Effector memory CD4-positive, alpha-beta T cell (primary cell): ENCODE data around the gene ASCL5.

Source experiments
- DNase-seq, 3 donors: peaks; one replicate each; pipeline ENCODE4 v3.0.0-alpha.2; 2020
- H3K27ac ChIP-seq: 2 replicates; pipeline ENCODE4 v1.7.0; 2013; ENCODE audit warnings: mild to moderate bottlenecking, low read length, moderate library complexity; ENCODE audit not compliant: insufficient read depth, poor library complexity, severe bottlenecking
- H3K27me3 ChIP-seq: replicated peaks from 2 replicates; pipeline ENCODE4 v1.7.0; 2013; ENCODE audit warnings: mild to moderate bottlenecking, low read length; ENCODE audit not compliant: insufficient read depth, control insufficient read depth, poor library complexity, severe bottlenecking
- H3K36me3 ChIP-seq: 2 replicates; pipeline ENCODE4 v1.7.0; 2013; ENCODE audit warnings: mild to moderate bottlenecking, low read length, moderate library complexity; ENCODE audit not compliant: control insufficient read depth, insufficient read depth
- H3K4me1 ChIP-seq: 2 replicates; pipeline ENCODE4 v1.7.0; 2013; ENCODE audit warnings: low read length, mild to moderate bottlenecking; ENCODE audit not compliant: control insufficient read depth, insufficient read depth, poor library complexity, severe bottlenecking
- H3K4me3 ChIP-seq: 2 replicates; pipeline ENCODE4 v1.7.0; 2013; ENCODE audit warnings: low read length, low read depth, mild to moderate bottlenecking; ENCODE audit not compliant: insufficient read depth, poor library complexity, severe bottlenecking
- H3K9me3 ChIP-seq: 2 replicates; pipeline ENCODE4 v1.7.0; 2013; ENCODE audit warnings: mild to moderate bottlenecking, low read length, moderate library complexity; ENCODE audit not compliant: control insufficient read depth

The ASCL5 gene

DNA sequence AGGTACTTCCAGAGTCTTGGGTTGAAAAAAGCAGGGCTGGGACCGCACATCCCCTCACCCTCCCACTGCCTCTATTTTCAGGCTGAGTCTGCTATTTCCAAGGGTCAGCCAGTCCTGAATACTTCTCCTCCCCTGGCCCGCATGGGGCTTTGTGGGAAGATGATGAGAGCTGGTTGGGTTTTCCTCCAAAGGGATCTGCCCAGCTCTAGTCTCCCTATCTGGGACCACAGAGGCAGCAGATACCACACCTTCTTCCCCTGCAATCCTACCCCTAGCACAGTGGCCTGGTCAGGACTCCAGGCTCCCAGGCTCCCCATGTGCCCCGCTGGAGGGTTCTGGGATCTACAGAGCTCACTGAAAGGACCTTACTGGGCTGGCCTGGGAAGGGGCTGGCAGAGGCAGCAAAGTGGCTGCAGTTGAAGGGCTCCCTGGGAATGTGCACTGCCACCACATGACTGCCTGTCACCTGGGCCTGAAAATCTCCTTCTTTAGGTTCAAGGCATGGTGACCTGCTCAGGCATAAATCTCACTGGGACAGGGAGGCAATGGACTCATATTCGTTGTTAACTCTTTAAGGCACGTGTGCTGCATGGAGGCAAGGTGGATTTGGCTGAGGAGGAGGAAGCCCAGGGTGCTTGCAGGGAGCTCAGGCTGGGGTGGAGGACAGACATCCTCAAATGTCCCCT, 27.8 kb downstream of the ASCL5 start:
- DNase-seq: no peak
- H3K4me1 ChIP-seq: no peaks in the 10 kb centered on the region
- H3K27ac ChIP-seq: no peak overlapping the region
- H3K27me3 ChIP-seq: no peaks in the 10 kb centered on the region
- no peaks in the 10 kb centered on the region for H3K36me3 ChIP-seq
- no peaks in the 10 kb centered on the region for H3K9me3 ChIP-seq
- no peak overlapping the region for H3K4me3 ChIP-seq

DNA sequence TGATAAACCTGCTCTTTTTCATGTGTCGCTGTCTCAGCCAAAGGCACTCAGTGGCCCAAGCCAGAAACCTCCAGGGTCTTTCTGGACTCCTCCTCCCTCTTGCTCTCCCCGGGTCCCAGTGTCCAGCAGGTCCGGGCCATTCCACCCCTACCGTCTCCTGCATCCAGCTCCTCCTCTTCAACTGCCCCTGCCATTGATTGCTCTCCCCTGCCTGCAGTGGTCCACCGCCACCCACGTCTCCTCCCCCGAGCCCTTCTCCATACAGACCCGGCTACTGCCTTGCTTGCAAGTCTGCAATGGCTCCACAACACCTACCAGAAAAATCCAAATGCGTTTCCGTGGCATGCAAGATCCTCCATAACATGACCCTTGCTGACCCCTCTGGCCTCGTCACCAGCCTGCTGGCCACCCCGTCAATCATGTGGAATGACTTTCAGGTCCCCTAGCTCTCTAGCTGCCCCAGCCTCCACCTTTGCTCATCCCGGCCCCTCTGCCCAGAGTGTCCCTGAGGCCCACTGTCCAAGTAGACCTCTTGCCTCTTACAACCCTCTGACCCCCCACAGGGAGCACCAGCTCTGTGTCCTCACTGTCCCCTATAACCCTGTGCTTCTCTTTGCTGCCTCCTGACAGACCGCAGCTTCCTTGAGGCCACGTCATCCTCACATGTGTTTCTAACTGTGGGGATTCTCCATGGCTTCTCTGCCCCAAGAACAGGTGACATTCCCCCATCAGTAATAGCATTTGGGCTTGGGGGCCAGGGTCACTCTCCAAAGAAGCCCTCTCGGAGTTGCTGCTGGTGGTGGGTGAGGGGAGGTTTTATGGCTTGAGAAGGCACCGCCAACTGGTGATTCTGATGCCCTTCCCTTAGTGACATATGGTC, 29.8 kb downstream of the ASCL5 start:
- Histone ChIP-seq H3K27ac (no peak overlapping the region), H3K27me3 (no peaks in the 10 kb centered on the region), H3K36me3 (no peaks in the 10 kb centered on the region), H3K9me3 (no peaks in the 10 kb centered on the region), H3K4me1 (no peaks in the 10 kb centered on the region), H3K4me3 (no peak overlapping the region)
- DNase-seq: no peak

DNA sequence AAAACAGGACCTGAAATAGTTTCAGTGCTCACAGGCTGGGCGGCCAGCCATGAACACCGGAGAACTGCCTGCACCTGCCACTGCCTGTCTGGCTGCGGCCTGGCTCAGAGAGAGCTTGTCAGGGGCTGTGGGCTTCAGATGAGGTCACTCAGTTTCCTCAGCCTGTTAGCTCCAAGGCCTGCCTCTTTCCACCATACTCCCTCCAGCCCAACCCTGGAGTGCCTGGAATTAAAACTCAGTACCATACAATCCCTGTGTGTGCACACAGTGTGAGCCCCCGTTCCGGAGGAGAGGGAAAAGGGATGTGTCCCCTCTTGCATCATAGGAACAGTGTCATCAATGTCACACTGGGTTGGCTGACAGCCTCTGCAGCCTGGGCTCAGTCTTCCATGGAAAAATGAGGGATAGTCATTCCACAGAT, 30.9 kb downstream of the ASCL5 start:
- Histone ChIP-seq H3K27ac (no peak overlapping the region), H3K36me3 (no peaks in the 10 kb centered on the region), H3K4me1 (no peaks in the 10 kb centered on the region), H3K9me3 (no peaks in the 10 kb centered on the region), H3K27me3 (no peaks in the 10 kb centered on the region), H3K4me3 (no peak overlapping the region)
- DNase-seq: no peak

DNA sequence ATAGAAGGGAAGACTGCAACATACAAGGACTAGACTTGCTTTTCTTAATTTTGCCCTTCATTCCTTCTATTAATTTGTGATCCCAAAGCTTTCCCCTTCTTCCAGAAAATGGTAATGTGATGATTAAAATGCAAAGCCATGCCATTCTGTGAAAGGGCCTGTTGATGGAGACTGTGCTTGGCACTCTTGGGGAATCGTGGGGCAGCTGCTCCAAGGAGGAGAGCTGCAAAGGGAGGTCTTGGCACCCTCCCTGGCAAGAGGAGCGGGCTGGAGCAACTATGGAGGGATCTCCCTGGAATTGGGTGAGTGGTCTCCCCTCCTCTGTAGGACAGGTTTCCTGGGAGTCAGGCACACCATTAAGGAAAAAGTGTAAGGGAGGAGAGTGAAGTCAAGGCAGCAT, 31.4 kb downstream of the ASCL5 start:
- H3K4me3 ChIP-seq: no peak overlapping the region
- no peak for DNase-seq
- H3K4me1 ChIP-seq: no peaks in the 10 kb centered on the region
- H3K27me3 ChIP-seq: no peaks in the 10 kb centered on the region
- H3K9me3 ChIP-seq: no peaks in the 10 kb centered on the region
- no peak overlapping the region for H3K27ac ChIP-seq
- no peaks in the 10 kb centered on the region for H3K36me3 ChIP-seq

DNA sequence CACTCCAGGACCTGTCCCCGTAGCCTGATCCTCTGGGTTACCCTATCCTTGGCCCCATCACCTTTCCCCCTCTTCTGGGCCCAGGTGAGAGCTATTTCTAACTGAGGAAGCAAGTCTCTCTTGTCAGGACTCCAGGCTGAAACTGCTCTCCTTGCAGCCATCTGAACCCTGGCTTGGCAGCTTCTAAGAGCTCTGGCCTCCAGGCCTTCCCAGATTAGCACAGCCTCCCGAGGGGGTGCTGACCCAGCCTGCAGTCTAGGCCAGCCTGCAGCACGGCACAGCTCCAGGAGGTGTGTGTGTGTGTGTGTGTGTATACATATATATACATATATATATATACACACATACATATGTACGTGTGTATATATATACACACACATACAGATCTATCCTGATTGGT, 32.2 kb downstream of the ASCL5 start:
- DNase-seq: no peak
- Histone ChIP-seq H3K27ac (no peak overlapping the region), H3K27me3 (no peaks in the 10 kb centered on the region), H3K9me3 (no peaks in the 10 kb centered on the region), H3K36me3 (no peaks in the 10 kb centered on the region), H3K4me1 (no peaks in the 10 kb centered on the region), H3K4me3 (no peak overlapping the region)

DNA sequence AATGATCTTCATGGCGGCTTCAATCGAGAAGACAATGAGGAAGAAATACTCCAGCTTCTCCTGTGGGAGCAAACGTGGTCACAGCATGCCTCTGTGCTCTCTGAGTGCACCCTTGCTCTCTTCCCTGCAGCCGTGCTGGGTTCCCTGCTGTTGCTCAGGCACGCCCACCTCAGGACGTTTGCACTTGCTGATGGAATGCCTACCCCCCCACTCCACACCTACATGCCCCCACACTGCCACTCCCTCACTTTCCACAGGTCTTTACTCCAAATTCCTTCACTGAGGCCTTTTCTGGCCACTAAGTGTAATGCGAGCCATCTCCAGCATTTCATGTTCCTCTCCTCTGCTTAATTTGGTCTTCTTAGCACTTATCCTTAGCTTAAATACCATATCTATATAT, 33.0 kb downstream of the ASCL5 start:
- Histone ChIP-seq H3K4me3 (no peak overlapping the region), H3K36me3 (no peaks in the 10 kb centered on the region), H3K27ac (no peak overlapping the region), H3K4me1 (no peaks in the 10 kb centered on the region), H3K9me3 (no peaks in the 10 kb centered on the region), H3K27me3 (no peaks in the 10 kb centered on the region)
- DNase-seq: no peak

DNA sequence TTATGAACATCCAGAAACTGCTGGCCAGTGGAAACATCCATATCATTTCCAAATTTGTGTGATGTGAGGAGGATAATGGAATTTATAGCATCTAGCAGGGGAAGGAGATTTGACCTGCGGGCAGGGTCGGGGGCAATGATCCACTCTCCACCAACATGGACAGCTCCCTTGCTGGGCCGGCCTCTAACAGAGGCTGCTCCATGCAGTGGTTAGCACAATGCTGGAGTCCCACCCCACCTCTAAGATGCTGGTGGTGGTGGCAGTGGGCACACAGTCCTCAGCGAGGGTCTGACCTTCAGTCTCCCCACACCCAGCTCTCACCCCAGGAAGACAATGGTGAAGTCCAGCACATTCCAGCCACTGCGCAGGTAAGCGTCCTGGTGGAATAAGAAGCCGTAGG, 33.4 kb downstream of the ASCL5 start:
- Histone ChIP-seq H3K9me3 (no peaks in the 10 kb centered on the region), H3K27ac (no peak overlapping the region), H3K36me3 (no peaks in the 10 kb centered on the region), H3K4me3 (no peak overlapping the region), H3K4me1 (no peaks in the 10 kb centered on the region), H3K27me3 (no peaks in the 10 kb centered on the region)
- DNase-seq: no peak

DNA sequence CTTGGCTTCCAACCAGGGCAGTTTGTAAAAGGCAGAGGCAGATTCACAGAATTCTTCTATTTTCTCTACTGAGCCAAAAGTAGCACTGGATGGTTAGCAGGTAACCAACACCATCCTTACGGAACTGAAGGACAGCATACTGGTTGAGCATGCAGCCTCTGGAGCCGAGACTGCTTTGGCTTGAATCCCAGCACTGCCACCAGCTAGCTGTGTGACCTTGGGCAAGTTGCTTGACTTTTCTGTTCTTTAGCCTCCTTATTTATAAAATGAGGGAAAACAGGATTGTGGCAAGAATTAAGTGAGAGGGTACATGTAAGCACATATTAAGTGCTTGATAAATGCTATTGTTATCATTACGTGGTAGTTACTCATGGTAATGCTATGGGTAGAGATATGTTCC, 34.2 kb downstream of the ASCL5 start:
- DNase-seq: no peak
- H3K9me3 ChIP-seq: no peaks in the 10 kb centered on the region
- H3K36me3 ChIP-seq: no peaks in the 10 kb centered on the region
- no peaks in the 10 kb centered on the region for H3K4me1 ChIP-seq
- H3K27ac ChIP-seq: no peak overlapping the region
- H3K27me3 ChIP-seq: no peaks in the 10 kb centered on the region
- H3K4me3 ChIP-seq: no peak overlapping the region

DNA sequence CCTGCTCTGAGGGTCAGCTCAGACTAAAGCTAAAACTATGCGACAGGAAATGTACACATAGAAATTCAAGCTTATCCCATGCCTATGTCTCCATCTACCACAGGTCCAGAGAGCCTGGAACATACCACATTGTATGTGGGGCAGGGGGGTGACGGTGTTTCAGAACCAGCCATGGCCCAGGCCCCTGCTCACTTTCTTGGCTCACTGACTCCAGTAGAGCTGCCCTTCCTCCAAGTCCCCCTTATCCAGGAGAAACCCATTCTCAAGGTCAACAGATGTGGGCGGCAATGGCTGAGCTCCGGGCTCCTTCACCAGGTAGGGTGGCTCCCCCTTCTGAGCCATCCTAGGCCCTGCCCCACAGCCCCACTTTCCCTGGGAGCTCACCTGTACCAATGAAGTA, 35.7 kb downstream of the ASCL5 start:
- H3K36me3 ChIP-seq: no peaks in the 10 kb centered on the region
- DNase-seq: no peak
- no peak overlapping the region for H3K4me3 ChIP-seq

DNA sequence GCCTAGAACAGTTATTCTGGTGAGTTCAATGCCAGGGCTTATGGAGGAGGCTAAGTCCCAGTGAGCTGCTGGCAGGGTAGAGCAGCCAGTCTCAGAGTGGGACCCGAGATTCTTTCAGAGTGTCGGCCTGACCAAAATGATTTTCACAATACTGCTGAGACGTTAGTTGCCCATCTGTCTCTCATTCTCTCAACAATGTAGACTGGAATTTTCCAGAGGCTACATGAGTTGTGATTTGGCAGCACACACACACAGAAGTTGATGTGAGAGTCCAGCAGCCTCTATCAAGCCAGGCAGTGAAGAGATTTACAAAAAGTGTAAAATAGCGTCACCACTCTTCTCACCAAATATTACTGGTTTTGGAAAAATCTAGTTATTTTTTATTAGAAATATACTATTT, 36.4 kb downstream of the ASCL5 start:
- Histone ChIP-seq H3K4me1 (no peaks in the 10 kb centered on the region), H3K27ac (no peak overlapping the region), H3K27me3 (no peaks in the 10 kb centered on the region), H3K4me3 (no peak overlapping the region), H3K36me3 (no peaks in the 10 kb centered on the region), H3K9me3 (no peaks in the 10 kb centered on the region)
- no peak for DNase-seq

More for the DNA sequence above, 35.7 kb downstream of the ASCL5 start:
- H3K27ac ChIP-seq: no peak overlapping the region
- H3K4me1 ChIP-seq: no peaks in the 10 kb centered on the region
- no peaks in the 10 kb centered on the region for H3K27me3 ChIP-seq
- no peaks in the 10 kb centered on the region for H3K9me3 ChIP-seq
